Adrenal gland (tissue), 12 donors: ENCODE measurements around the gene RETREG2. TPM values are rescaled to one million over a fixed set of nuclear protein-coding genes. Genes with fewer than 3 reads are reported as not detected.

Source experiments
- DNase-seq, 7 donors: peaks; one replicate each; pipeline ENCODE4 v3.0.0-alpha.2; 2019 to 2020
- H3K27ac ChIP-seq, 5 donors: fragments of 200-600 bp; sonication (generic) in 4 of 5; 1 replicate in 3 of 5; 2 replicates in 2 of 5; pipeline versions ENCODE4 v1.5.1 to v1.8.0; 2016 to 2020; ENCODE audit warnings: mild to moderate bottlenecking in 1 of 5
- H3K27me3 ChIP-seq: fragments of 200-600 bp; 2 replicates; pipeline ENCODE4 v1.8.0; 2021
- H3K36me3 ChIP-seq, 2 donors: fragments of 200-600 bp; replicated peaks in 1 of 2; 1 replicate in 1 of 2; 2 replicates in 1 of 2; pipeline versions ENCODE4 v1.5.1 to v1.8.0; 2018 to 2022
- H3K4me1 ChIP-seq, 2 donors: fragments of 200-600 bp; replicated peaks in 1 of 2; 1 replicate in 1 of 2; 2 replicates in 1 of 2; pipeline versions ENCODE4 v1.5.1 to v1.8.0; 2018 to 2021
- H3K4me3 ChIP-seq, 4 donors: fragments of 200-600 bp; sonication (generic) in 3 of 4; one replicate each; pipeline ENCODE4 v1.5.1; 2016 to 2018
- H3K9me3 ChIP-seq, 3 donors: fragments of 200-600 bp; sonication (generic) in 1 of 3; replicated peaks in 1 of 3; 1 replicate in 2 of 3; 2 replicates in 1 of 3; pipeline versions ENCODE4 v1.5.1 to v1.8.0; 2016 to 2021
- POLR2A ChIP-seq, 2 donors: fragments of 450-650 bp; IDR thresholded peaks; one replicate each; pipeline ENCODE4 v1.6.1; 2017; ENCODE audit warnings: antibody characterized with exemption in 2 of 2, mild to moderate bottlenecking in 2 of 2, moderate library complexity in 1 of 2
- WGBS, 4 donors: extraction: QIAGEN DNeasy Blood & Tissue Kit in 2 of 4; methylation state at CpG; one replicate each; pipeline versions ENCODE4 v1.1.5 to v1.1.7; 2013 to 2017; 5-methylcytosine and 5-hydroxymethylcytosine counted together
- intact Hi-C, 2 donors: fragments of 100-400 bp; cut with DNase I; formaldehyde crosslinking; loops; one replicate each; pipeline versions ENCODE4 v1.14.1 to v1.15.0; 2022 to 2023
- polyA plus RNA-seq, 3 donors: library from polyadenylated mRNA; stranded (reverse); fragments of 200-250 nt in 2 of 3; fragments of 350-450 nt in 1 of 3; fragmentation: Illumina TruSeq in 1 of 3; extraction: RNeasy Lipid Tissue Mini Kit (QIAGEN cat#74804) in 1 of 3; gene quantifications; one replicate each; pipeline ENCODE4 v1.2.3, GENCODE V29; 2013 to 2014
- total RNA-seq, 9 donors: library from RNA; depleted of rRNA in 4 of 9; stranded (reverse); fragments of >200 nt in 4 of 9; fragments of 120-200 nt in 1 of 9; fragmentation: NEBNext Ultra II Directional in 1 of 9; extraction: Animal tissue kit (Norgen Biotek cat#: 25700) in 1 of 9; gene quantifications; one replicate each; pipeline versions ENCODE4 v1.1.0 to v1.2.4, GENCODE V29; 2013 to 2023
- TF ChIP-seq, protein P1 (sequence below), 6 experiments: fragments of 450-650 bp in 4 of 6; fragments of 200-600 bp in 2 of 6; sonication (generic) in 1 of 6; IDR thresholded peaks; 1 replicate in 5 of 6; 2 replicates in 1 of 6; pipeline versions ENCODE4 v1.5.1 to v1.8.0; 2016 to 2021; ENCODE audit warnings: antibody characterized with exemption in 6 of 6, mild to moderate bottlenecking in 2 of 6, moderate library complexity in 1 of 6
- donor health status: healthy with polysubstance abuse.
- donor health status: Bipolar disorder and iron deficiency.
- donor health status: DM: yes; HTN: yes; CAD: no.
- donor health status: DM: no; HTN: no; CAD: no.
- donor health status: DM: no; HTN: no; CAD: no.
- donor health status: DM: yes; HTN: yes; CAD: no.

The RETREG2 gene
- total and polyA plus RNA-seq, 12 donors, result 30.1 to 159 (median 83.8) TPM

- DNase-seq, result peak in 1 of 7 donors; percentile 18
- TF ChIP-seq, protein P1, sequence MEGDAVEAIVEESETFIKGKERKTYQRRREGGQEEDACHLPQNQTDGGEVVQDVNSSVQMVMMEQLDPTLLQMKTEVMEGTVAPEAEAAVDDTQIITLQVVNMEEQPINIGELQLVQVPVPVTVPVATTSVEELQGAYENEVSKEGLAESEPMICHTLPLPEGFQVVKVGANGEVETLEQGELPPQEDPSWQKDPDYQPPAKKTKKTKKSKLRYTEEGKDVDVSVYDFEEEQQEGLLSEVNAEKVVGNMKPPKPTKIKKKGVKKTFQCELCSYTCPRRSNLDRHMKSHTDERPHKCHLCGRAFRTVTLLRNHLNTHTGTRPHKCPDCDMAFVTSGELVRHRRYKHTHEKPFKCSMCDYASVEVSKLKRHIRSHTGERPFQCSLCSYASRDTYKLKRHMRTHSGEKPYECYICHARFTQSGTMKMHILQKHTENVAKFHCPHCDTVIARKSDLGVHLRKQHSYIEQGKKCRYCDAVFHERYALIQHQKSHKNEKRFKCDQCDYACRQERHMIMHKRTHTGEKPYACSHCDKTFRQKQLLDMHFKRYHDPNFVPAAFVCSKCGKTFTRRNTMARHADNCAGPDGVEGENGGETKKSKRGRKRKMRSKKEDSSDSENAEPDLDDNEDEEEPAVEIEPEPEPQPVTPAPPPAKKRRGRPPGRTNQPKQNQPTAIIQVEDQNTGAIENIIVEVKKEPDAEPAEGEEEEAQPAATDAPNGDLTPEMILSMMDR (IDR thresholded peaks at IDR 0.05), result no peak
- TF ChIP-seq POLR2A (IDR thresholded peaks at IDR 0.05), result no peak
- H3K27me3 ChIP-seq, result no peaks in the 10 kb centered on the region
- no peak overlapping the region for H3K4me3 ChIP-seq
- peaks cover 7 to 14% of the 10 kb centered on the region in 2 donors for H3K4me1 ChIP-seq
- intact Hi-C loops, result loop anchor here (5.0 to 10.0 kb wide), 2 partner anchors 38 to 46 kb away; partner anchors contain the start of genes NHEJ1 (in 1 of the 2) and SLC23A3 (in 1 of the 2)
- H3K36me3 ChIP-seq, result peaks cover 0 to 64% of the 10 kb centered on the region in 2 donors
- WGBS, 4 donors, result 93 to 94% (median 93%) methylated on average over 21 to 24 of the region's 24 CpGs
- no peak overlapping the region for H3K27ac ChIP-seq
- H3K9me3 ChIP-seq, result no peaks in the 10 kb centered on the region
Observed at GRCh38 chr2:219210196-219210885, 32.3 kb downstream of the RETREG2 start.

GRCh38 chr2:219210886-219211362 lies 32.8 kb downstream of the RETREG2 start:
- DNase-seq, result peak in 1 of 7 donors; percentile 26
- intact Hi-C loops, result loop anchor here (5.0 to 10.0 kb wide), 2 partner anchors 39 to 46 kb away; partner anchors contain the start of genes NHEJ1 (in 1 of the 2) and SLC23A3 (in 1 of the 2)

GRCh38 chr2:219213026-219213415 lies 34.9 kb downstream of the RETREG2 start:
- peak in 1 of 7 donors; percentile 13 for DNase-seq
- intact Hi-C loops, result loop anchor here (5.0 to 10.0 kb wide), 2 partner anchors 41 to 48 kb away; partner anchors contain the start of genes NHEJ1 (in 1 of the 2) and SLC23A3 (in 1 of the 2)
- no peak for TF ChIP-seq POLR2A (IDR thresholded peaks at IDR 0.05)
- TF ChIP-seq, protein P1 (IDR thresholded peaks at IDR 0.05), result no peak
- Histone ChIP-seq H3K36me3 (peaks cover 0 to 63% of the 10 kb centered on the region in 2 donors), H3K27me3 (no peaks in the 10 kb centered on the region), H3K4me3 (no peak overlapping the region), H3K9me3 (no peaks in the 10 kb centered on the region), H3K4me1 (peaks cover 8 to 20% of the 10 kb centered on the region in 2 donors), H3K27ac (no peak overlapping the region)
- 87 to 95% (median 91%) methylated on average over 6 to 8 of the region's 8 CpGs for WGBS, 4 donors

More at GRCh38 chr2:219210886-219211362, 32.8 kb downstream of the RETREG2 start:
- TF ChIP-seq POLR2A (IDR thresholded peaks at IDR 0.05), result no peak
- TF ChIP-seq, protein P1 (IDR thresholded peaks at IDR 0.05), result no peak
- Histone ChIP-seq H3K27me3 (no peaks in the 10 kb centered on the region), H3K27ac (no peak overlapping the region), H3K36me3 (peaks cover 0 to 64% of the 10 kb centered on the region in 2 donors), H3K4me1 (peaks cover 7 to 14% of the 10 kb centered on the region in 2 donors), H3K9me3 (no peaks in the 10 kb centered on the region), H3K4me3 (no peak overlapping the region)
- 83 to 90% (median 87%) methylated on average over 9 of the region's 9 CpGs for WGBS, 4 donors

DNA sequence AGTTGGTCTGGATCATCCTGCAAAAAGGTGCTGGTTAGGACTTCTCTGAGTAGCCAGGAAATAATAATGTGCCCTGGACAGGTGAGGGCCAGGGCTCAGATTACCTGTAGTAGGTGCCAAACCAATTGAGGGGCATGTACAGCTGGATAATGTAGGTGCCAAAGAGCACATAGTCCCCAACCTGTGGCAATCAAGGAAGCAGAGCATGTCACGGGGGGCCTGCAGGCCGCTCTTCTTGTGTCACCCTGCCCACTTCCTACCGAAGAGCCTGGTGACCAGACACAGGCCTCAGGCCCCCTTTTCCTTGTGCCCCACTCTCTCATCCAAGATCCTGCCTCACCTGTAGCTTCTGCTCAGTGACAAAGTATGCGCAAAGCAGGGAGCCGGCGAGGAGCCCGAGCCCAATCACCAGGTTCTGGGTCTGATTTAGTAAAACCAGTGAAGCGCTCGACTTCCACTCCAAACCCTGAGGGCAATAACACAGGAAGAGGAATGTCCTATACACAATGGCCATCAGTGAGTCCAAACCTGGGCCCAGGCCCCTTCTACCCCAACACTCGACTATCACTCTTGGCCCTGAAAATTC lies 35.5 kb downstream of the RETREG2 start:
- H3K36me3 ChIP-seq, result peaks cover 0 to 58% of the 10 kb centered on the region in 2 donors
- intact Hi-C loops, result loop anchor here (5.0 to 10.0 kb wide), 2 partner anchors 41 to 49 kb away; partner anchors contain the start of genes NHEJ1 (in 1 of the 2) and SLC23A3 (in 1 of the 2)
- 89 to 98% (median 95%) methylated on average over 6 to 10 of the region's 10 CpGs for WGBS, 4 donors

More for the DNA sequence above, 35.5 kb downstream of the RETREG2 start:
- TF ChIP-seq, protein P1 (IDR thresholded peaks at IDR 0.05), result no peak
- TF ChIP-seq POLR2A (IDR thresholded peaks at IDR 0.05), result no peak
- no peaks in the 10 kb centered on the region for H3K27me3 ChIP-seq
- no peak for DNase-seq
- no peak overlapping the region for H3K27ac ChIP-seq
- H3K4me1 ChIP-seq, result peaks cover 14 to 21% of the 10 kb centered on the region in 2 donors
- no peak overlapping the region for H3K4me3 ChIP-seq
- no peaks in the 10 kb centered on the region for H3K9me3 ChIP-seq
